ENCODE measurements around the gene PGM2. TPM values are rescaled to one million over a fixed set of nuclear protein-coding genes. Genes with fewer than 3 reads are reported as not detected.

PGM2 gene
- total and polyA plus RNA-seq, 4 donors: 4.0 to 11.9 (median 7.9) TPM

- H3K36me3 ChIP-seq (ENCODE audit: control insufficient read depth in 4 of 4, insufficient read depth in 3 of 4, low read depth in 1 of 4, low read length in 3 of 4): peaks cover 0 to 35% (median 13%) of the 10 kb centered on the region in 4 donors
- no peak overlapping the region for H3K9ac ChIP-seq (ENCODE audit: low read depth in 1 of 2, low read length in 2 of 2)
- DNase-seq (ENCODE audit: low spot score): no peak
Observed at GRCh38 chr4:37830640-37831039, 4.2 kb downstream of the PGM2 start.

More at GRCh38 chr4:37830640-37831039, 4.2 kb downstream of the PGM2 start:
- Histone ChIP-seq H3K4me3 (ENCODE audit: low read depth in 1 of 3, low read length in 3 of 3) (no peak overlapping the region), H3K4me1 (ENCODE audit: control insufficient read depth in 4 of 4, insufficient read depth in 4 of 4, low read length in 3 of 4) (peaks cover 0 to 14% (median 6%) of the 10 kb centered on the region in 4 donors), H3K27me3 (ENCODE audit: control insufficient read depth in 4 of 4, insufficient read depth in 4 of 4, low read length in 3 of 4) (no peaks in the 10 kb centered on the region), H3K27ac (ENCODE audit: low read depth in 1 of 2, low read length in 2 of 2) (no peak overlapping the region), H3K9me3 (ENCODE audit: control insufficient read depth in 4 of 4, low read length in 3 of 4) (no peaks in the 10 kb centered on the region)
- TF ChIP-seq TAF1 (conservative IDR thresholded peaks at IDR 0.05): no peak
- no peak for TF ChIP-seq SP1 (IDR thresholded peaks at IDR 0.05)
- no peak for TF ChIP-seq CTCF (IDR thresholded peaks at IDR 0.05; ENCODE audit: low read depth, low read length, missing input control)
- TF ChIP-seq, protein P1, sequence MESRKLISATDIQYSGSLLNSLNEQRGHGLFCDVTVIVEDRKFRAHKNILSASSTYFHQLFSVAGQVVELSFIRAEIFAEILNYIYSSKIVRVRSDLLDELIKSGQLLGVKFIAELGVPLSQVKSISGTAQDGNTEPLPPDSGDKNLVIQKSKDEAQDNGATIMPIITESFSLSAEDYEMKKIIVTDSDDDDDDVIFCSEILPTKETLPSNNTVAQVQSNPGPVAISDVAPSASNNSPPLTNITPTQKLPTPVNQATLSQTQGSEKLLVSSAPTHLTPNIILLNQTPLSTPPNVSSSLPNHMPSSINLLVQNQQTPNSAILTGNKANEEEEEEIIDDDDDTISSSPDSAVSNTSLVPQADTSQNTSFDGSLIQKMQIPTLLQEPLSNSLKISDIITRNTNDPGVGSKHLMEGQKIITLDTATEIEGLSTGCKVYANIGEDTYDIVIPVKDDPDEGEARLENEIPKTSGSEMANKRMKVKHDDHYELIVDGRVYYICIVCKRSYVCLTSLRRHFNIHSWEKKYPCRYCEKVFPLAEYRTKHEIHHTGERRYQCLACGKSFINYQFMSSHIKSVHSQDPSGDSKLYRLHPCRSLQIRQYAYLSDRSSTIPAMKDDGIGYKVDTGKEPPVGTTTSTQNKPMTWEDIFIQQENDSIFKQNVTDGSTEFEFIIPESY (IDR thresholded peaks at IDR 0.05): no peak
- TF ChIP-seq RAD21 (IDR thresholded peaks at IDR 0.05): no peak
- no peak for TF ChIP-seq FOXA1 (IDR thresholded peaks at IDR 0.05)
- no peak for TF ChIP-seq HNF4A (conservative IDR thresholded peaks at IDR 0.05)
- no peak for TF ChIP-seq RXRA (IDR thresholded peaks at IDR 0.05)
- no peak for TF ChIP-seq EGR1 (IDR thresholded peaks at IDR 0.05; ENCODE audit: low read depth in 2 of 2)
- TF ChIP-seq HNF4G (IDR thresholded peaks at IDR 0.05): no peak
- TF ChIP-seq ATF3 (IDR thresholded peaks at IDR 0.05): no peak
- no peak for TF ChIP-seq JUND (IDR thresholded peaks at IDR 0.05)
- TF ChIP-seq MAX (IDR thresholded peaks at IDR 0.05): no peak
- TF ChIP-seq YY1 (IDR thresholded peaks at IDR 0.05): no peak
- TF ChIP-seq REST (IDR thresholded peaks at IDR 0.05): no peak
- TF ChIP-seq GABPA (IDR thresholded peaks at IDR 0.05 in 1 of 2, conservative IDR thresholded peaks at IDR 0.05 in 1 of 2): no peak
- no peak for TF ChIP-seq FOXA2 (IDR thresholded peaks at IDR 0.05)
- TF ChIP-seq NR2F2 (IDR thresholded peaks at IDR 0.05): no peak
- WGBS: 96% methylated on average over 3 of the region's 3 CpGs

All from liver (tissue), 9 donors.